Measurements from ENCODE around the gene CRB1. TPM values are rescaled to one million over a fixed set of nuclear protein-coding genes. Genes with fewer than 3 reads are reported as not detected.

Gene CRB1
- total and polyA plus RNA-seq, 9 of the 15 experiments (the other 6 are each of a cell fraction or from before 2014, with no cell fraction given), result 0.04 to 0.10 TPM; not detected in 7

- no peak overlapping the region for H3K27ac ChIP-seq (ENCODE audit: extremely low read depth, low read depth, low read length)
- H3K9me3 ChIP-seq (replicated peaks; ENCODE audit: control insufficient read depth, insufficient read depth, low read depth, low read length), result no peaks in the 10 kb centered on the region
- FAIRE-seq (no peak), ATAC-seq (peak; percentile 59; the same call in 2 of the 3 replicates), DNase-seq (ENCODE audit: extremely low read depth in 1 of 4, low spot score in 3 of 4) (no peak)
- H2AFZ ChIP-seq (ENCODE audit: low read depth, low read length), result no peak overlapping the region
- H3K4me2 ChIP-seq (ENCODE audit: insufficient read depth, low read length), result no peak overlapping the region
- H4K20me1 ChIP-seq (replicated peaks; ENCODE audit: control insufficient read depth, insufficient read depth, low read length), result no peaks in the 10 kb centered on the region
- intact Hi-C loops (cut with micrococcal nuclease), result no loop called here
- no peaks in the 10 kb centered on the region for H3K27me3 ChIP-seq (ENCODE audit: control insufficient read depth in 2 of 2, insufficient read depth in 2 of 2, low read length in 2 of 2)
- TF ChIP-seq THRAP3 (IDR thresholded peaks at IDR 0.05; ENCODE audit: borderline replicate concordance) (no peak), ZNF41 (CRISPR knock-in tag; conservative IDR thresholded peaks at IDR 0.05) (0 out of 2 replicates have a peak, but pooled peaks have one; percentile 72)
- BruUV-seq (replicated peaks), result no TSS peak
- ChIA-PET CTCF (ENCODE audit: low intra/inter-chr PET ratio) (no interaction called here), POLR2A (no interaction called here)
- no peaks in the 10 kb centered on the region for H3K4me1 ChIP-seq (replicated peaks in 1 of 2; ENCODE audit: control insufficient read depth in 2 of 2, insufficient read depth in 2 of 2, low read length in 2 of 2)
- H3K9me1 ChIP-seq (ENCODE audit: control insufficient read depth, insufficient read depth, low read length), result no peaks in the 10 kb centered on the region
- no peak overlapping the region for H3K9ac ChIP-seq (ENCODE audit: insufficient read depth in 1 of 2, low read depth in 2 of 2, low read length in 2 of 2)
- WGBS (ENCODE audit: insufficient coverage, low coverage, missing lambda C conversion rate), result 0% methylated on average over 2 of the region's 2 CpGs
- no peaks in the 10 kb centered on the region for H3K36me3 ChIP-seq (ENCODE audit: control insufficient read depth, insufficient read depth, low read length)
- no peak overlapping the region for H3K4me3 ChIP-seq
- in situ Hi-C loops (cut with MboI), result no loop called here
- no peaks in the 10 kb centered on the region for H3K79me2 ChIP-seq (ENCODE audit: control insufficient read depth, insufficient read depth, low read length)
Observed at GRCh38 chr1:197250616-197251015, 17.4 kb upstream of the CRB1 start.

- H3K4me1 ChIP-seq (replicated peaks in 1 of 2; ENCODE audit: control insufficient read depth in 2 of 2, insufficient read depth in 2 of 2, low read length in 2 of 2), result no peaks in the 10 kb centered on the region
- in situ Hi-C loops (cut with MboI), result no loop called here
- no peak overlapping the region for H3K4me3 ChIP-seq
- H3K27ac ChIP-seq (ENCODE audit: extremely low read depth, low read depth, low read length), result no peak overlapping the region
- no peak overlapping the region for H2AFZ ChIP-seq (ENCODE audit: low read depth, low read length)
- H4K20me1 ChIP-seq (replicated peaks; ENCODE audit: control insufficient read depth, insufficient read depth, low read length), result no peaks in the 10 kb centered on the region
- TF ChIP-seq MAFK (IDR thresholded peaks at IDR 0.05; ENCODE audit: low read length) (peak; percentile 37; the same call in 1 of the 2 replicates), VEZF1 (CRISPR knock-in tag; IDR thresholded peaks at IDR 0.05) (no peak), C11orf30 (IDR thresholded peaks at IDR 0.05; ENCODE audit: low read depth) (peak; percentile 72), CEBPZ (IDR thresholded peaks at IDR 0.05; ENCODE audit: borderline replicate concordance, low read depth, low read length) (no peak), MAFF (IDR thresholded peaks at IDR 0.05; ENCODE audit: low read length) (peak; percentile 50; the same call in 1 of the 2 replicates), MAFG (tag; conservative IDR thresholded peaks at IDR 0.05) (peak; percentile 79), ZNF316 (IDR thresholded peaks at IDR 0.05) (peak; percentile 83)
- no peaks in the 10 kb centered on the region for H3K9me1 ChIP-seq (ENCODE audit: control insufficient read depth, insufficient read depth, low read length)
- ATAC-seq (no peak), FAIRE-seq (no peak), DNase-seq (ENCODE audit: extremely low read depth in 1 of 4, low spot score in 3 of 4) (no peak)
- 2% methylated on average over 4 of the region's 4 CpGs for WGBS (ENCODE audit: insufficient coverage, low coverage, missing lambda C conversion rate)
- BruUV-seq (replicated peaks), result no TSS peak
- CTCF ChIA-PET (ENCODE audit: low intra/inter-chr PET ratio), result interaction anchor here (0.6 kb wide), 1 partner anchor 186 kb away, joined by 4 read pairs; no protein-coding TSS in a partner anchor
- POLR2A ChIA-PET, result no interaction called here
- H3K9ac ChIP-seq (ENCODE audit: insufficient read depth in 1 of 2, low read depth in 2 of 2, low read length in 2 of 2), result no peak overlapping the region
- intact Hi-C loops (cut with micrococcal nuclease), result no loop called here
- no peaks in the 10 kb centered on the region for H3K36me3 ChIP-seq (ENCODE audit: control insufficient read depth, insufficient read depth, low read length)
- no peaks in the 10 kb centered on the region for H3K79me2 ChIP-seq (ENCODE audit: control insufficient read depth, insufficient read depth, low read length)
- H3K27me3 ChIP-seq (ENCODE audit: control insufficient read depth in 2 of 2, insufficient read depth in 2 of 2, low read length in 2 of 2), result no peaks in the 10 kb centered on the region
- H3K9me3 ChIP-seq (replicated peaks; ENCODE audit: control insufficient read depth, insufficient read depth, low read depth, low read length), result no peaks in the 10 kb centered on the region
- H3K4me2 ChIP-seq (ENCODE audit: insufficient read depth, low read length), result no peak overlapping the region
Observed at GRCh38 chr1:197252973-197253372, 15.1 kb upstream of the CRB1 start.
